GM12892 (cell line): ENCODE data around the gene BHLHA15.

Experiments used
- DNase-seq: peaks from one replicate; pipeline ENCODE4 v3.0.0; 2011; ENCODE audit not compliant: insufficient read length
- FAIRE-seq: peaks from 2 replicates; lab custom pipeline; 2011; peaks lifted over from hg19 to GRCh38; lab: Jason Lieb, UNC
- POLR2A ChIP-seq: IDR thresholded peaks from 2 replicates; pipeline ENCODE4 v1.6.1; 2011; ENCODE audit warnings: low read depth, low read length, control low read depth
- POLR2AphosphoS5 ChIP-seq: IDR thresholded peaks from 2 replicates; pipeline ENCODE4 v1.6.1; 2011; ENCODE audit warnings: low read depth, low read length, control low read depth
- TAF1 ChIP-seq: IDR thresholded peaks from 2 replicates; pipeline ENCODE4 v1.6.1; 2011; ENCODE audit warnings: low read depth, mild to moderate bottlenecking, control low read depth, low read length, borderline replicate concordance

Gene BHLHA15

DNA sequence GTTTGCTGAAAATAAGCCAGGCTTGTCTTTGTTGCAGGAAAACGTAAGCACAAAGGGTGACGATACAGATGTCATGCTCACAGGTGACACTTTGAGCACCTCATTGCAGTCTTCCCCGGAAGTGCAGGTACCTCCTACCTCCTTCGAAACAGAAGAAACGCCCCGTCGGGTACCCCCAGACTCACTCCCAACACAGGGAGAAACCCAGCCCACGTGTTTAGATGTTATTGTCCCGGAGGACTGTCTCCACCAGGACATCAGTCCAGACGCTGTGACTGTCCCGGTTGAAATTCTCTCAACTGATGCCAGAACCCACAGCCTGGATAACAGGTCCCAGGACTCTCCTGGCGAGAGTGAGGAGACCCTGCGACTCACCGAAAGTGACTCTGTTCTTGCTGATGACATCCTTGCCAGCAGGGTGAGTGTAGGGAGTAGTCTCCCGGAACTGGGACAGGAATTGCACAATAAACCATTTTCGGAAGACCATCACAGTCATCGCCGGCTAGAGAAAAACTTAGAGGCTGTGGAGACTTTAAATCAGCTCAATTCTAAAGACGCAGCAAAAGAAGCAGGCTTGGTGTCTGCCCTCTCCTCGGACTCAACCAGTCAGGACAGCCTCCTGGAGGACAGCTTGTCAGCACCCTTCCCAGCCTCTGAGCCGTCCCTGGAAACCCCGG lies 18.3 kb upstream of the BHLHA15 start:
- FAIRE-seq: no peak
- TF ChIP-seq POLR2AphosphoS5 (no peak), TAF1 (no peak), POLR2A (no peak)
- no peak for DNase-seq

DNA sequence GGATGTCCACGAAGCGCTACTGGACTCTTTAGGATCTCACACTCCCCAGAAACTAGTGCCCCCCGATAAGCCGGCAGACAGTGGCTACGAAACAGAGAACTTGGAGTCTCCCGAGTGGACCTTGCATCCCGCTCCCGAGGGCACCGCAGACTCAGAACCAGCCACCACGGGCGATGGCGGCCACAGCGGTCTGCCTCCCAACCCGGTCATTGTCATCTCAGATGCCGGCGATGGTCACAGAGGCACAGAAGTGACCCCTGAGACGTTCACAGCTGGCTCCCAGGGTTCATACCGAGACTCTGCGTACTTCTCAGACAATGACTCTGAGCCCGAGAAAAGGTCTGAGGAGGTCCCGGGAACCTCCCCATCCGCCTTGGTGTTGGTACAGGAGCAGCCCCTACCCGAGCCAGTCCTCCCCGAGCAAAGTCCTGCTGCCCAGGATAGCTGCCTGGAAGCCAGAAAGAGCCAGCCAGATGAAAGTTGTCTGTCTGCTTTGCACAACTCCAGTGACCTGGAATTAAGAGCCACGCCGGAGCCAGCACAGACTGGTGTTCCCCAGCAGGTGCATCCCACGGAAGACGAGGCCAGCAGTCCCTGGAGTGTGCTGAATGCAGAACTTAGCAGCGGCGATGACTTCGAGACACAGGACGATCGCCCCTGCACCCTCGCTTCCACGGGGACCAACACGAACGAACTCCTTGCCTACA lies 17.6 kb upstream of the BHLHA15 start:
- DNase-seq (no peak), FAIRE-seq (no peak)
- TF ChIP-seq POLR2AphosphoS5 (no peak), TAF1 (no peak), POLR2A (no peak)

DNA sequence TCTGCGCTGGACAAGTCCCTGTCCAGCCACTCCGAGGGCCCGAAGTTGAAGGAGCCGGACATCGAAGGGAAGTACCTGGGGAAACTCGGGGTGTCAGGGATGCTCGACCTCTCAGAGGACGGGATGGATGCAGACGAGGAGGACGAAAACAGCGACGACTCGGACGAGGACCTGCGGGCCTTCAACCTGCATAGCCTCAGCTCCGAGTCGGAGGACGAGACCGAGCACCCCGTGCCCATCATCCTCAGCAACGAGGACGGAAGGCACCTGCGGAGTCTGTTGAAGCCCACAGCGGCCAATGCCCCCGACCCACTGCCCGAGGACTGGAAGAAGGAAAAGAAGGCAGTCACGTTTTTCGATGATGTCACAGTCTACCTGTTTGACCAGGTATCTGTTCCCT lies 17.1 kb upstream of the BHLHA15 start:
- DNase-seq: no peak
- no peak for FAIRE-seq
- TF ChIP-seq POLR2A (no peak), POLR2AphosphoS5 (no peak), TAF1 (no peak)

DNA sequence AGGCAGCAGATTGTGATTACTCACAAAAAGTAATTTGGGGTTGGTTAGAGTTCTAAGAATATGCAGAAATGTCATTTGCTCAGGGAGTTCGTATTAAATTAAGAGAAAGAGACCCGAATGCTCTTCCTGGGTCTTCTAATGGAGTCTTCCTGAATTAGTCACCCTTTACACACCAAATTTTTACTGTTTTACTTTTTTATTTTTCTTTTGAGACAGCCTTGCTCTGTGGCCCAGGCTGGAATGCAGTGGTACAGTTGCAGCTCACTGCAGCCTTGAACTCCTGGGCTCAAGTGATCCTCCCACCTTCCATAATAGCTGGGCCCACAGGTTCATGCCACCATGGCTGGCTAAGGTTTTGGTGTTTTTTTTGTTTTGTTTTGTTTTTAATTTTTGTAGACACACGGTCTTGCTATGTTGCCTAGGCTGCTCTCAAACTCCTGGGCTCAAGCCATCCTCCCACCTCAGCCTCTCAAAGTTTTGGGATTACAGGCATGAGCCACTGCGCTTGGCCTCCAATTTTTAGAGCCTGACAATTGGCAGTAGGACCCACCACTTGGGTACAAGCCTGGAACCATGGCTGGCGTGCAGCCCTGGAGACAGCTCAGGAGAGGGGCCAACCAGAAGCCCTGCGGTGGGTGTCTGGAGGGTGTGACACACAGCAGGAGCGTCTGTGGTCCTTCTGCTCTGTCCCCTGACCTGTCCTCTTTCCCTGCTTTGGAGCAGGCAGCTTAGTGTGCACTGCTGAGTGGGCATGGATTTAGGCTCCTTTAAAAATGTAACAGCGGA lies 16.4 kb upstream of the BHLHA15 start:
- DNase-seq: no peak
- FAIRE-seq: no peak
- TF ChIP-seq TAF1: no peak
- no peak for TF ChIP-seq POLR2A
- TF ChIP-seq POLR2AphosphoS5: no peak

DNA sequence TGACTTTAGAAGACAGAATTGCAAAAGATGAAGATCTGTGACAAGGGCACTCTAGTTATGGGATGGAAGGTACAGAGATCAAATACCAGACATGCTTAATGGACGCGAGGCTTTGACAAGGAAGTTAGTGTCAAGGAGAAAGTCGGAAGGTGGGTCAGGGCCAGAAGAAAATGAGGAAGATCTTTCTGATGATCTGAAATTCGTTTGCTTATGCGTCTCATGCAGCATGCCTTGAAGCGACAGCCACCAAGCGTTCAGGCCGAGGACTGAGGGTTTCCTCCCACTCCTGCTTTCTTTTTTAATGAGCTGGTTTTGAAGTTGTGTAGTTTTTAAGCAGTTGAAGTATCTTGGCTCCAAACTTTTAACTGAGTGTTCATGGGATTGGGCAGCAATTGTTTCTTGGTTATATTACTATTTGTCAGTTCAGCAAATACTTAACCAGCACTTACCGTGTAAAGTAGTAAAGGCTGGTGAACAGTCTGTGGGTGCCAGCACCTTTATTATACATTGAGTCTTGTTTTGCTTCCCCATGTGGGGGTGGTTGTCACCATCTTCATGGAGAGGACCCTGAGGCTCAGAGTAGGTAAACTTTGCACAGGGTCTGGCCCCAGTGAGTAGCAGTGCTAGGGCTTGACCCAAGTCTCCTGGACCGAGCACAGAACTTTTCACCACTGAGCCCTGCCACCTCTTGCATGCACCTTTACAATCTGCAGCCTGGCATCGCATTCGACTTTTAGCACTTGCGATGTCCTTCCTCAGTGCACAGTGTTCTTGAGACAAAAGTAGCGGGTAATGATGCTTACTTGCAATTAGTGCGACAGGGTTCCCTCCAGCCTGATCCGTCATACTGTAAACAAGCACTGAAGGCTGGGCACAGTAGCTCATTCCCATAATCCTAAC lies 14.3 kb upstream of the BHLHA15 start:
- TF ChIP-seq TAF1: no peak
- TF ChIP-seq POLR2A: no peak
- no peak for TF ChIP-seq POLR2AphosphoS5
- DNase-seq: no peak
- FAIRE-seq: no peak

DNA sequence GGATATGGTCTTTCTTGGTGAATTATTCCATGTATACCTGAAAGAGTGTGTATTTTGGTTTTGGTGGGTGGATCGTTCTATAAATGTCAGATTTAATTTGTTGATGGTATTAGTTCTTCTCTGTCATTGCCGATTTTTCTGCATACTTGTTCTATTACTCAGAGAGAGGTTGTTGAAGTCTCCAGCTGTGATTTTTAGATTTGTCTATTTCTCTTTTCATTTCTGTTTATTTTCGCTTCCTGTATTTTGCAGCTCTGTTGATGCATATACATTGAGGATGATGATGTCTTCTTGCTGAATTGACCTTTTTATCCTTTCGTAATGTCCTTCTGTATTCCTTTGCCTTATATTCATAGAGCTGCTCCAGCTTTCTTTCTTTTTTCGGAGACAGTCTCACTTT lies 12.1 kb upstream of the BHLHA15 start:
- FAIRE-seq (no peak), DNase-seq (no peak)
- no peak for TF ChIP-seq POLR2AphosphoS5

DNA sequence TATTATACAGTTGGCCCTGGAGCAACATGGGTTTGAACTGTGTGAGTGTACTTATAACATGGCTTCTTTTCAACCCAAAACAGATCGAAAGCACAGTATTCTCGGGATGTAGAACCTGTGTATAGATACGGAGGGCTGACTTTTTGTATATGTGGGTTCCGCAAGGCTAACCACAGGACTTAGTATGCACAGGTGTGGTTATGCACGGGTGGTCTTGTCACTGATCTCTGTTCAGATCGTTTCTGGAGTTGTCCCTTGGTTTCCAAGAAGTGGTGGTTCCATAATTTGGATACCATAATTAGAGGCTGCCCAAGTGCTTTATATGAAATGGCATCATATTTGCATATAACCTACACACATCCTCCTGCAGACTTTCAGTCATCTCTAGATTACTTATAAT lies 10.9 kb upstream of the BHLHA15 start:
- no peak for TF ChIP-seq POLR2A
- TF ChIP-seq POLR2AphosphoS5: no peak
- TF ChIP-seq TAF1: no peak
- FAIRE-seq: peak; percentile 92
- DNase-seq: no peak

DNA sequence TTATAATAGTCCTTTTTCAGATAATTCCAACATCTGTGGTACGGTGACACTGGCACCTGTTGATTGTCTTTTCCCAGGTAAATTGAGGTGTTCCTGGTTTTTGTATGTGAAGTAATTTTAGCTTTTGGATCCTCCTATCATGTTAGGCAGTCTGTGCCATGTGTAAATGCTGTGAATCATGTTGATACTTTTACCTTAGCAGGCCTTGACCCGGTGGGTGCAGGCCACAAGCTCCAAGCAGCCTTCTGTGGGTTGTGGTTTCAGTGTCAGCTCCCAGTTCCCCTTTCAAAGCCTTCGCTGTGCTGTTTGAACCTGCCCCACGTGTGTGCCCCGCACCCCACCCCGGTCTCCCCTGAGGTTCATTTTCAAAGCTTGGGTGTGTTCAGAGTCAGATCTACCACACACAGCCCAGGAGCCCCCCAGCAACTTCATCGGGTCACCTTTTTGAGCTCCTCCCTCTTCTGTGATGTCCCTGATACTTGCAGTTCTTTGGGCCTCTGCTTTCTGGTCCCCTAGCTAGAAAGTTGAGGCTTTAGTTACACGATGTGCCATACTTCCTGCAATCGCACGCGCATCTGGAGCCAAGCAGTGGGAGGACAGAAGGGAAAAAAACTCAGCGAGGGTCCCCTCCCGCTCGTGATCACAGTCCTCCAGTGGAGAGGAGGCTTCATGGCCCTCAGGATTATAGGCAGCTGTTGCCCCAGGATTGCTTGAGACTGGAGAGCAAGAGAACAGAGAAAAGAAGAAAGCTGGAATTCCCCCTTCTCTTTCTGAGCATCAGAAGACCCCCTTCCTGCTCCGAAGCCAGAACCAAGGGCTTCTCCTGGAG lies 8.7 kb upstream of the BHLHA15 start:
- DNase-seq (peak; percentile 81), FAIRE-seq (peak; percentile 99)
- TF ChIP-seq POLR2AphosphoS5: no peak
- TF ChIP-seq TAF1: no peak
- TF ChIP-seq POLR2A: no peak

DNA sequence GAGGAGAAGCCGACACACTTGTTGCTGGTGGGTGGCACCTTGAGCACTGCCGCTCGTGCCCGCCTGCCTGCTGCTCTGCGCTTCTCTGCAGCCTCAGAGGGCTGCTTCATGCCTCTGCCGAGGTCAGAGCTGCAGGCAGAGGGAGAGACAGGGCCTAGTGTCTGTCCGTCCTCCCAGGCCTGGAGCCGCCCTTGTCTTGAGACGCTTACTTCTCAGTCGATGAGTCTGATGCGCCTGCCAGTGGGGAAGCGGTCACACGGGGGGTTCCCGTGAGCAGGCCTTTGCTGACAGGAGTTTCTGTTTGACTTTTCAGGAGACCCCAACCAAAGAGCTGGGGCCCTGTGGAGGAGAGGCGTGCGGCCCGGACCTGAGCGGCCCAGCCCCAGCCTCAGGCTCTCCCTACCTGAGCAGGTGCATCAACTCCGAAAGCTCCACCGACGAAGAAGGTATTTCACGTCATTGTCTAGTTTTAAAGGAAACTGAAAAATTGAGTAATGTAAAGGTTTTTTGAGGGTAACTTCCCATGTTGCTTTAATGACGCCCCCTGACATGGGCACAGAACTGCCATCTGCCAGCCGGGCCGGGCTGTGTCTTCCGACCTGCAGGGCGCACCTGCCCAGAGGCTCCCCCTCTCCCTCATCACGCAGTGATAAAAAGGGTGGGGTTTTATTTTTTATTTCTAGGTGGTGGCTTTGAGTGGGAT lies 7.8 kb upstream of the BHLHA15 start:
- peak; percentile 66 for DNase-seq

DNA sequence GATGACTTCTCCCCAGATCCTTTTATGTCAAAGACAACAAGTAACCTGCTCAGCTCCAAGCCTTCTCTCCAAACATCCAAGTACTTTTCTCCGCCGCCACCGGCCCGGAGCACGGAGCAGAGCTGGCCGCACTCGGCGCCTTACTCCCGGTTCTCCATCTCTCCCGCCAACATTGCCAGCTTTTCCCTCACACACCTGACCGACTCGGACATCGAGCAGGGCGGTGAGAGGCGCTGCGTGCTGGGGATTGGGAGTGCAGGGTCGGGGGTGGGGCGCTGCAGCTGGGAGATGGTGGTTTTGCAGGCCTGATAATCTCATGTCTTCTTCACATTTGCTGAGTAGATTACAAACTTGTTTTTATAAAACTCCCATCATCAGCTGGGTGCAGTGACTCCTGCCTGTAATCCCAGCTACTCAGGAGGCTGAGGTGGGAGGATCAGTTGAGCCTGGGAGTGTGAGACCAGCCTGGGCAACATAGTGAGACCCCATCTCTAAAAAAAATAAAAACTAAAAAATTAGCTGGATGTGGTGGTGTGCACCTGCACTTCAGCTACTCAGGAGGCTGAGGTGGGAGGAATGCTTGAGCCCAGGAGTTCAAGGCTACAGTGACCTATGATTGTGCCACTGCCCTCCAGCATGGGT lies 7.2 kb upstream of the BHLHA15 start:
- DNase-seq (no peak), FAIRE-seq (no peak)
- TF ChIP-seq POLR2AphosphoS5: no peak

More for the DNA sequence above, 7.8 kb upstream of the BHLHA15 start:
- no peak for TF ChIP-seq TAF1
- TF ChIP-seq POLR2AphosphoS5: peak; percentile 50
- TF ChIP-seq POLR2A: peak; percentile 54; the same call in 1 of the 2 replicates
- no peak for FAIRE-seq
